T-helper 9 cell (primary cell): ENCODE measurements around the gene SHROOM4.

ENCODE experiments used
- DNase-seq: peaks from one replicate; pipeline ENCODE4 v3.0.0-alpha.2; 2020

Gene SHROOM4

DNA sequence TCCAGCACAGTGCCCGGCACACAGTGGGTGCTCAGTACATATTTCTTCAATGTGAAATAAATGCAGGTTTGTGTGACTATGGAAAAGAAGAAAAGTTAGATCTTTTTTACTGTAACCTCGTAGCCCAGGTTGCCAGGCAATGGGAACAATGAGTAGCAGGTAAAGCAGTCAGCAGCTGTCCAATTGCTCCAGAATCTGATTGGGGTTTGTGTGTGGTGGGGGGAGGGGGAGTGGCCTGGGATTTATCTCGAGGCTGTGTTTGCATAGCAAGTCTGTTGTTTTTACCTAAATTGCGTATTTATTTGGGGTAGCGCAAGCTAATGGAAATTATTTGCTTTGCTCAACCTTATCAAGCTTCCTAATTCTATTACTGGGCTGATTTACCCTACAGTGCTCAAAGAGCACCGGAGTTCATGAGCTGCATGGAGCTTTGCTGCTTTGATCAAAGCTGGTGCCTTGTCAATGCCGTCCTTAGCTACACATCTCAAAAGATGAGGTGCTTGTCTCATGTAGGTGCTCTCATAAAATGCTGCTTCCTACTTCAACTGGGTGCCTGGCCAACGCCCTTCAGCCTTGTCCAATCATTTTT lies 198.3 kb downstream of the SHROOM4 start:
- no peak for DNase-seq

DNA sequence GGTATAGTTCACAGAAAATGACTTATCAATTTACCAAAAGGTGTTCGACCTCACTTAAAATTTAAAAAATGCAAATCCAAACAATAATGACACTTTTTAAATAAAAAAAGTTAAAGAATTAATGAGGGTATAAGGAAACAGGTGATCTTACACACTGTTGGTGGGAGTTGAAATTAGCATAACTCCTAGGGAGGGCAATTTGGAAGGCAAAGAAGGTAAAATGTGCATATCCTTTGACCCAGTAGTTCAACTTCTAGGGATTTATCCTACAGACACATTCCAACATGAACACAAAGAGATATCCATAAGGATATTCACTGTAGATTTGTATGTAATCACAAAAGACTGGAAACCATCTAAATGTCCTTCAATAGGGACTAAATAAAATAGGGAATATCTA lies 199.5 kb downstream of the SHROOM4 start:
- DNase-seq, result no peak

DNA sequence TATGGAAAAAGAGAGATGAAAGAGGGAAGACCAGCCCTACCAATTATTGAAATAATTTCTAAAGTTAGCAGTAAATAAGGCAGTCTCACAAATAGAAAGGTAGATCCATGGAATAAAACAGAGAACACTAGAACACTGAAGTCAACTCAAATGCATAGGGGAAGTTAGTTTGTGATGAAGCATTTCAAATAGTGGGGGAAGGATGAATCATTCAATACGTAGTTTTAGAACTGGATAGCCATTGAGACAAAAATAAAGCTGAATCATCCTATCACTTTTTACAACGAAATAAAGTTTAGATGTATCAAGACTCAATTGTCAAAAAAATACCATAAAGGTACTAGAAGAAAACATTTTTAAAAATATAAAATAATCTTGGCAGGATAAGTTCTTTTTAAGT lies 200.1 kb downstream of the SHROOM4 start:
- DNase-seq, result no peak

DNA sequence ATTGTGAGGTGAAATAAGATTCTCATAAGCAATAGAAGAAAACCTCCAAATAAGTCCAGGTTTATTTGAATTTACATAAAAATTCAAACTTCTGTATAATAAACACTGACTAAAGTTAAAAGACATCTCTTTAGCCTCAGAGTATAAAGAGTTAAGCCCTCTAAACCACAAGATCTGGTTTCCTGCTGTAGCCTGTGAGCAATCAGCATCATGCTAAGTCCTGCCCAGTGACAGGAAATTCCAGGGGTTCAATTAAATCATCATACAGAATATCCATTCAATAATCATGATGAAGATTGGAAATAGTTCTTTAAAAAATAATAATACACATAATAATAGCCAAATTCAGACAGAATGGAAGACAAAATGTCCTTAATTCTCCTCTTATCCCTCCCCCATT lies 204.2 kb downstream of the SHROOM4 start:
- DNase-seq, result no peak

DNA sequence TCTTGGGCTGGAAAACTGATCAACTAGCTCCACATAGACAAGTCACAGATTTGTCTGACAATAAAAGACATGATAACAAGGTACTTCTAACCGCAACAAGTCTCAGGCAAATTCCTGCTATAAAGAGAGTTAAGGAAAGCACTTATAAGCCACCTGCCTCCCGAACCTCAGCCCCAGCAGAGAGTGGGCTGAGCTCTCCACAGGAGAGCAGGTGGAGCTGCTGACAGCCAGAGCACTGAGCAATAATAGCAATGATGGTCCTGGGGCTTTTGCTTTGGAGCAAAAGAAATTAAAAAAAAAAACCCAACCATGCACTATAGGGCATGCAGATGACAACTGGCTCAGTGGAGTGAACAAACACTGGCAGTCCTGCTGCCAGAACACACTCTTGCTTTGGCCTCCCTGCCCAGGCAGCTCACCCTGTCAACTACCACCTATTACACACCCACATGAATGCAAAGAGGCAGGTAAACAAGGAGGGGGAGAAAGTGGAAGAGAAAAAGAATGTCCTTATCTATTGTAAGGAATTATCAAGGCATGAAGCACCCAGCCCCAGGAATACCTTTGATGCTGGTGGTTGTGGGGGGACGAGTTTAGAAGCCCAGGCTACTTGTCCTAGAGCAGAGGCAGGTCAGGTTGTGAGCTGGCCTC lies 207.6 kb downstream of the SHROOM4 start:
- no peak for DNase-seq

DNA sequence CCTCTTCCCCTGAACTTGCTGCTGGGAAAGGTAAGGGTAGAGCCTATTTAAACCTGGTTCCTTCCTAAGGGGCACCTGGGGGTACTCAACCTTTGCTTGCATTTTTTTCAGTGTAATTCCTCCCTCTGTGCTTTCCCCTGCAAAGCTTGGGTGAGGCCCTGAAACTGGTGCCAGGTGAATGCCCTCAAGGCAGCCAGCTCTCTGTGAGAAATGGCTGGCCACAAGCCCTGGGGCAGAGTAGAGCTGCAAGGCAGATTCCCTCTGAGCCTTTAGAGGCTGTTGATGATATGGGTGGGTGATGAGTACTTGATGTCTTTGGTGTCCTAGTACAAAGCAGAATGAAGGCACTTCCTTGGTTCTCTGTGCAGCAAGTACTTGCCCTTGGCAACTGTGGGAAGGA lies 217.9 kb downstream of the SHROOM4 start:
- no peak for DNase-seq

DNA sequence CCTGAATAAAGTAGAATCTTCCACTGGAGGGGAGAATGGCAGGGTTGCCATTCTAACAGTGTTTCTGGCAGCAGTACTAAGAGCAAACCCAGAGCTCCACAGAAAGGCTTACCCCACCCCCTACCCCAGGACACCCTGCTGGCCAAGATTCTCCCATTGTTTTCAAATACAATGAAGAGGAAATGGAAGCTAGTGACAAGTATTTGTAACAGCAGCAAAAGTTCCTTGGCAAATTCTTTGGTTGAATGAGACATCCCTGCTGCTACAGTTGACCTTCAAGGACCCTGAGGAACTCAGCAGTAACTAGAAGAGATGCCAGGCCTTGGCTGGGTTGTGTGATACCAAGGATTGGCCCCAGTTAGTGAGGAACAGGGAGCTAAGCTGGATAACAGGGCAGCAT lies 219.2 kb downstream of the SHROOM4 start:
- DNase-seq, result no peak

DNA sequence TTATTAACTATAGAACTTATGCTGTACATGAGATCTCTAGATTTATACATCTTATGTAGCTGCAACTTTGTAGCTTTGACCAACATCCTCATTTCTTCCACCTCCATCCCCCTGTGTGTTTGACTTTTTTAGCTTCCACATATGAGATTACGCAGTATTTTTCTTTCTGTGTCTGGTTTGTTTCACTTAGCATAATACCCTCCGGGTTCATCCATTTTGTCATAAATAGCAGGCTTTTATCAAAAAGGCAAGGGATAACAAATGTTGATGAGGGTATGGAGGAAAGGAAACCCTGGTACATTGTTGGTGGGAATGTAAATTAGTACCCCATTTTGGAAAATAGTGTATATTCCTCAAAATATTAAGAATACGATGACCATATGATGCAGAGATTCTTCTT lies 227.0 kb downstream of the SHROOM4 start:
- no peak for DNase-seq

DNA sequence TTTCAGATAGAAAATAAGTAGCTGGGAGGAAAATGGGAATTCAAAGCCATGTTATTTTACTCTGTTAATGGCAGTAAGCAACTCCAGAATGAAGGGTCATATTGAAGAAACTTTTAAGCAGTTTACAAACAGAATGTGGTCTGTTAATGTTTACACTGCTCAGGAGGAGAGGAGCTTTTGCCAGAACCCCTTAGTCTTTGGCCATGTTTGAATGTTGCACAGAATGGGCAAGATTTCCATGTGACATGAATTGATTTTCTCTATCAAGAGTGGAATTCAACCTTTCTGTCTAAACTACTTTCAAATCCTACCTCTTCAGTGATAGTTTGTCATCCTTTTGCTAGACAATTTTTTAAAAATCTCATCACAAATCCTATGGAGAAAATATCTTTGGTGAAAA lies 227.6 kb downstream of the SHROOM4 start:
- no peak for DNase-seq

DNA sequence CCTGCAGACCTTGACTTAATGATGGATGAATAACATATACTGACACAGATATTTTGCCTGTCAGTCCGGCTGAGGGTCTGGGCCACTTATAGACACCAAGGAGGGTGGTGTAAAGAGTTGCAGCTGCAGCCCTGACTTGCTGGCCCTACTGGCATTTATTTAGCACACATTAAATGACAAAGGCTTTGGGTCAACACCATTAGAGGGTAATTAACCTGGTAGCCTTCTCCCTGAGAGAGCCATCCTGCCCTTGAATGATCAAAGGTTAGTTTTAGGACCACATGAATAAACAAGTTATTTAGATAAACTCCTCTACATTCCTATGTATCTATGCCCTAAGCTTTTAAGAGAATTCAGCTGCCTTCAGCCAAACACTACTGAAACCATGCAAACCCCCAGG lies 232.6 kb downstream of the SHROOM4 start:
- DNase-seq, result no peak

DNA sequence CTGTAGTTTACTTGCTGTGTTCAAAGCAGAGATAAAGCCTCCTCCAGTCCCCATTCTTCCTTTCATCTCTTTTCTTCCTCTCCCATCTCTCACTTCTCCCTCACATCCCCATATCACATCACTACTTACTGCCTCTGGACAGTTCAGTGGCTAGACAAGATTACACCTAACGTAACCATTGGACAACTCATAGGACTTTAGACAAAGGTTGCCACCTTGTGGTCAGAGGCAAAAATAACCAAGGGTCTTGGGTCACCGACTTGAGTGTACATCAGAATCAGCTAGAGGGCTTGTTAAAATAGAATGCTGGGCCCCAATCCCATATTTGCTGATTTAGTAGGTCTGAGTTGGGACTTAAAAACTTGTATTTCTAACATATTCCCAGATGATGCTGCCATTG lies 234.0 kb downstream of the SHROOM4 start:
- DNase-seq, result no peak

DNA sequence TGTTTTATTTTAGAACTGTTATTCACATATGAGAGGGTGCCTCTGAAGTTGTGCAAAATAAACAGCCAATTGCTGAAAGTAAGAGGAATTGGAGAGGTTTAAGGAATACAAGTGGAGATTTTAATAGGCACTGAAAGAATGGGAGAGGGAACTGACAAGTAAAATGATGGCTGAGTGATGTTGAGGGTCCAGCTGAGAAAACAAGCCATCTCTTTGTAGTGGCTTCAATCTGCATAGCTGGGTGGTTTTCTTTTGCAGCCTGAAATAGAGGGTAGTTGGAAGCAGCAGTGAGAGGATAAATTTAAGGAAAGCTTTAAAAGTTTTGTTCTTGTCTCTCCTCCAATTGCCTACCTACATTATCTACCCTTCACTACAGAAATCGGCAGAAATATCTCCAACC lies 236.7 kb downstream of the SHROOM4 start:
- DNase-seq, result no peak

DNA sequence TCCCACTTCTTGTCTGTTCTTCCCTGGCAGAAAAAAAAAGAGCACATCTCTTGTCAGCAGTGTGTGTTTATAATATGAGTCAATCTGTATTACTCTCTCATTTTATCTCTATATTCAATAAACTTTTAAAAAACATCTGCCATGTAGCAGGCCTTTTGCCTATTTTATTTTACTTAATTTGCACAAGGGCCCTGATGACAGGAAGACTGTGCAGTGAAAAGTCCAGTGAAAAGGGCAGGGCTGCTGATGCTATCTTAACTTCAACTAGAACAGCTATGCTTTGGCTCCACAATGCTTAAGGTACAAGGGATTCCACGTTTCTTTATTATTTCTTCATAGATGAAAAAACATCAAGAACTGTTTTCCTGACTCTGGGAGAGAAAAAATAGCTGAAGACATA lies 246.4 kb downstream of the SHROOM4 start:
- DNase-seq, result no peak

DNA sequence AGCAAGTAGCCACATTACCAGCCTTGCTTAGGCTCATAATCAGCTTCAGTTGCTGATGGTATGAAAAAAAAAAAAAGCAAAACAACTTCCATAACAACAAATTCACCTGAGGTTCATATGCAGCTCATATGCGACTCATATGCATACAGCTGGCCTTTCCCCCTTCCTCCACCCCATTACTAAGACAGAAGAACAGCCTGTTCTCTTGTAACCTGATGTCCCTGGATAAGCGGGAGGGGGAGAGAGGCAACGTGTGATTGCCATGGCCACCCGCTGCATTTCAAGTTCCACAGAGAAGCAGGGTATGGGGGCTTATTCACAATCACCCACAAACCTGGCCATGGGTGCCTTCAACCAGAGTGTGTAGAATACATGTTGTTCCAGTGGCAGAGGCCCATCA lies 248.3 kb downstream of the SHROOM4 start:
- no peak for DNase-seq
